ENCODE data around the gene AGAP2. TPM values are rescaled to one million over a fixed set of nuclear protein-coding genes. Genes with fewer than 3 reads are reported as not detected.

AGAP2 gene
- total and polyA plus RNA-seq, 2 of the 8 experiments (the other 6 are each of a cell fraction or from before 2014, with no cell fraction given): 1.5 TPM

DNA sequence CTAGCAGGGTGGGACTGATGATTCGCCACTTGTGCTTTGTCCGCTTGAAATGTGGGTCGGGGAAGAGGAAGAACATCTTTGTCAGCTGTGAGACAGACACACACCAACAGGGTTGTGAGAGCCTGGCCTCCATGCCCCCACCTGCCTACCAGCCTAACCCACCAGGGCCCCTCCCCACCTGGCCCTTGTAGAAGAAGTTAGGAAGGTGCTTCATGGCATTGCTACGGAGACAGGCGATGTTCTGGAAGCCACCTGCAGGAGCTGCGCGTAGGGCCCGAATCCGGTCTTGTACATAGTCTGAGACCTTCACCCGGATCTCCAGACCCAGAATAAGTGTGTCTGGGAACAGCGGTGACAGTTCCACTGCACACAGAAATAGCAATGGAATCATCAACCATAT lies 31.1 kb upstream of the AGAP2 start:
- H2BK12ac ChIP-seq (ENCODE audit: low read depth, low read length): no peak overlapping the region
- H4K5ac ChIP-seq (ENCODE audit: insufficient read length, low read depth, low read length): no peak overlapping the region
- H2AK5ac ChIP-seq (ENCODE audit: low read depth, low read length): no peak overlapping the region
- H4K91ac ChIP-seq (replicated peaks; ENCODE audit: insufficient read length, low read length): no peak overlapping the region
- H3K9me3 ChIP-seq (ENCODE audit: insufficient read depth in 2 of 2, low read depth in 1 of 2, low read length in 1 of 2): no peaks in the 10 kb centered on the region
- H3K79me2 ChIP-seq (ENCODE audit: control insufficient read depth in 1 of 2, insufficient read depth in 2 of 2, low read length in 2 of 2): 0 out of 4 replicates have a peak, but pooled peaks cover 0 to 7% of the 10 kb centered on the region in 2 experiments
- H3K23ac ChIP-seq (ENCODE audit: insufficient read length): no peak overlapping the region
- H3K18ac ChIP-seq (ENCODE audit: extremely low read depth, low read length): no peak overlapping the region
- TF ChIP-seq SUZ12 (IDR thresholded peaks at IDR 0.05; ENCODE audit: low read length) (no peak), CBX8 (IDR thresholded peaks at IDR 0.05; ENCODE audit: borderline replicate concordance, low read depth, low read length) (no peak), POLR2A (IDR thresholded peaks at IDR 0.05; ENCODE audit: control extremely low read depth in 1 of 2, low read depth in 2 of 2, low read length in 2 of 2) (no peak), KDM5A (IDR thresholded peaks at IDR 0.05; ENCODE audit: low read length) (no peak), POU5F1 (IDR thresholded peaks at IDR 0.05; ENCODE audit: low read depth, low read length) (no peak), TBP (IDR thresholded peaks at IDR 0.05; ENCODE audit: low read depth, low read length) (no peak), SRF (IDR thresholded peaks at IDR 0.05; ENCODE audit: low read depth, low read length) (no peak), GABPA (IDR thresholded peaks at IDR 0.05; ENCODE audit: borderline replicate concordance, insufficient read depth, low read length) (no peak)
- H2BK5ac ChIP-seq (ENCODE audit: low read depth, low read length): no peak overlapping the region
- H3K27me3 ChIP-seq (replicated peaks in 1 of 4; ENCODE audit: control insufficient read depth in 3 of 4, extremely low read depth in 1 of 4, insufficient read depth in 3 of 4, low read length in 3 of 4): peaks cover 17 to 29% (median 25%) of the 10 kb centered on the region in 4 experiments
- no peak overlapping the region for H2BK15ac ChIP-seq (ENCODE audit: low read length)
- no peak overlapping the region for H3K14ac ChIP-seq (ENCODE audit: insufficient read length)
- no peak overlapping the region for H2BK20ac ChIP-seq (ENCODE audit: low read length)
- no peak overlapping the region for H2BK120ac ChIP-seq (replicated peaks; ENCODE audit: low read depth, low read length)
- FAIRE-seq: no peak
- H4K20me1 ChIP-seq (replicated peaks in 1 of 2; ENCODE audit: control insufficient read depth in 1 of 2, insufficient read depth in 2 of 2, low read length in 2 of 2): peaks cover 0 to 4% of the 10 kb centered on the region in 2 experiments
- no peaks in the 10 kb centered on the region; the same call in 1 of the 2 replicates for H3K79me1 ChIP-seq (ENCODE audit: low read depth, low read length)
- ChIA-PET CTCF (ENCODE audit: partially characterized antibody) (interaction anchor here (1.0 to 1.6 kb wide), 2 partner anchors 10 to 12 kb away, joined by 3 read pairs; no protein-coding TSS in a partner anchor), POLR2A (ENCODE audit: partially characterized antibody) (interaction anchor here (1.1 to 4.4 kb wide), 2 partner anchors 13 to 30 kb away, joined by 3 to 19 read pairs; partner anchors contain the start of gene TSFM)
- peaks cover 11 to 17% (median 14%) of the 10 kb centered on the region in 4 experiments; a peak in 7 of 8 replicates for H3K36me3 ChIP-seq (ENCODE audit: control insufficient read depth in 2 of 4, insufficient read depth in 4 of 4, low read length in 3 of 4)
- H3K9ac ChIP-seq (replicated peaks in 1 of 4; ENCODE audit: extremely low read depth in 1 of 4, low read depth in 3 of 4, low read length in 3 of 4): no peak overlapping the region
- DNase-seq (ENCODE audit: low read depth in 1 of 2, low spot score in 2 of 2): no peak
- no peak overlapping the region for H3K4me2 ChIP-seq (ENCODE audit: insufficient read depth in 1 of 2, low read depth in 2 of 2, low read length in 2 of 2)
- no peak overlapping the region for H3K4ac ChIP-seq (replicated peaks; ENCODE audit: insufficient read length, low read depth, low read length)
- 88% methylated on average over 11 of the region's 11 CpGs; no CpG with 5 or more reads in 1 of the 2 experiments for WGBS, 2 experiments (ENCODE audit: extremely low coverage in 1 of 2, insufficient coverage in 1 of 2, insufficient read length in 1 of 2, insufficient replicate concordance in 2 of 2, low coverage in 1 of 2, low lambda C conversion rate in 2 of 2, missing lambda C conversion rate in 1 of 2)
- peaks cover 33% of the 10 kb centered on the region for H3K23me2 ChIP-seq (ENCODE audit: low read depth, low read length)
- H3K27ac ChIP-seq (ENCODE audit: low read depth, low read length): no peak overlapping the region
- H3K56ac ChIP-seq (replicated peaks; ENCODE audit: insufficient read length, low read depth, low read length): no peak overlapping the region
- peaks cover 12 to 25% (median 17%) of the 10 kb centered on the region in 4 experiments for H3K4me1 ChIP-seq (replicated peaks in 1 of 4; ENCODE audit: control insufficient read depth in 3 of 4, insufficient read depth in 4 of 4, low read length in 3 of 4)
- H2AFZ ChIP-seq (ENCODE audit: low read length): no peak overlapping the region
- H3K4me3 ChIP-seq (ENCODE audit: extremely low read depth in 1 of 4, insufficient read depth in 2 of 4, low read depth in 3 of 4, low read length in 4 of 4): no peak overlapping the region
- H4K8ac ChIP-seq (ENCODE audit: extremely low read depth, insufficient read depth, low read length): no peak overlapping the region
